MM.1S (cell line): ENCODE data around the gene DGUOK.
A peak's percentile ranks its signal among the peaks of the same experiment; 100 is the strongest.

Experiments
- DNase-seq: peaks from one replicate; pipeline ENCODE4 v3.0.0-alpha.2; 2015
- H2AFZ ChIP-seq: fragments of 300-600 bp; sonication (generic); 2 replicates; pipeline ENCODE4 v1.6.0; 2016; ENCODE audit warnings: antibody characterized with exemption, low read length
- H3F3A ChIP-seq: fragments of 300-600 bp; sonication (generic); 2 replicates; pipeline ENCODE4 v1.6.1; 2016; ENCODE audit warnings: mild to moderate bottlenecking, antibody characterized with exemption, low read length, moderate library complexity, mixed read lengths; ENCODE audit not compliant: insufficient read depth
- H3K27ac ChIP-seq: fragments of 300-600 bp; sonication (generic); 2 replicates; pipeline ENCODE4 v1.5.1; 2016; ENCODE audit warnings: mild to moderate bottlenecking, low read length
- H3K27me3 ChIP-seq: fragments of 300-600 bp; sonication (generic); replicated peaks from 2 replicates; pipeline ENCODE4 v1.6.0; 2016; ENCODE audit warnings: low read length; ENCODE audit not compliant: insufficient read depth
- H3K36me3 ChIP-seq: fragments of 300-600 bp; sonication (generic); replicated peaks from 2 replicates; pipeline ENCODE4 v1.6.1; 2016; ENCODE audit warnings: mild to moderate bottlenecking, low read length, mixed read lengths; ENCODE audit not compliant: insufficient read depth
- H3K4me1 ChIP-seq: fragments of 300-600 bp; sonication (generic); 2 replicates; pipeline ENCODE4 v1.6.1; 2016; ENCODE audit warnings: low read length, mixed read lengths
- H3K4me2 ChIP-seq: fragments of 300-600 bp; sonication (generic); 2 replicates; pipeline ENCODE4 v1.6.0; 2016; ENCODE audit warnings: low read depth, low read length
- H3K4me3 ChIP-seq: fragments of 300-600 bp; sonication (generic); 2 replicates; pipeline ENCODE4 v1.5.1; 2016; ENCODE audit warnings: low read length, mixed read lengths
- H3K79me2 ChIP-seq: fragments of 300-600 bp; sonication (generic); 2 replicates; pipeline ENCODE4 v1.6.1; 2016; ENCODE audit warnings: mixed run types, low read length, mixed read lengths
- H3K9ac ChIP-seq: fragments of 300-600 bp; sonication (generic); 2 replicates; pipeline ENCODE4 v1.6.1; 2016; ENCODE audit warnings: low read length, mixed read lengths
- H3K9me2 ChIP-seq: fragments of 300-600 bp; sonication (generic); replicated peaks from 2 replicates; pipeline ENCODE4 v1.6.1; 2016; ENCODE audit warnings: mild to moderate bottlenecking, low read length, mixed read lengths; ENCODE audit not compliant: insufficient read depth
- H3K9me3 ChIP-seq: fragments of 300-600 bp; sonication (generic); replicated peaks from 2 replicates; pipeline ENCODE4 v1.6.1; 2016; ENCODE audit warnings: mild to moderate bottlenecking, low read length, mixed read lengths; ENCODE audit not compliant: insufficient read depth
- H4K20me1 ChIP-seq: fragments of 300-600 bp; sonication (generic); 2 replicates; pipeline ENCODE4 v1.6.1; 2016; ENCODE audit warnings: mild to moderate bottlenecking, low read length, moderate library complexity, mixed read lengths; ENCODE audit not compliant: insufficient read depth
- CTCF ChIP-seq: fragments of 300-600 bp; sonication (generic); IDR thresholded peaks from 2 replicates; pipeline ENCODE4 v1.5.1; 2016; ENCODE audit warnings: antibody characterized with exemption, low read length, mixed read lengths
- EZH2 ChIP-seq: fragments of 300-600 bp; sonication (generic); optimal IDR thresholded peaks from 2 replicates; pipeline ENCODE3; 2017; ENCODE audit warnings: low read depth, mild to moderate bottlenecking, antibody characterized with exemption, low read length, mixed read lengths
- EZH2phosphoT487 ChIP-seq: fragments of 300-600 bp; sonication (generic); IDR thresholded peaks from 2 replicates; pipeline ENCODE4 v1.6.1; 2018; ENCODE audit warnings: antibody characterized with exemption, low read length

Gene DGUOK

GRCh38 chr2:73918856-73919255 lies 7.8 kb upstream of the DGUOK start:
- Histone ChIP-seq H3K9ac (no peak overlapping the region), H3K9me3 (no peaks in the 10 kb centered on the region), H2AFZ (no peak overlapping the region), H3K27ac (no peak overlapping the region), H3K9me2 (no peaks in the 10 kb centered on the region), H3K36me3 (no peaks in the 10 kb centered on the region), H4K20me1 (no peaks in the 10 kb centered on the region), H3K4me3 (no peak overlapping the region), H3F3A (no peaks in the 10 kb centered on the region), H3K27me3 (0 out of 2 replicates have a peak, but pooled peaks cover 4% of the 10 kb centered on the region), H3K4me1 (no peaks in the 10 kb centered on the region), H3K4me2 (no peak overlapping the region), H3K79me2 (no peaks in the 10 kb centered on the region)
- DNase-seq, result no peak
- TF ChIP-seq EZH2, result no peak
- TF ChIP-seq EZH2phosphoT487, result no peak
- no peak for TF ChIP-seq CTCF

GRCh38 chr2:73919596-73920228 lies 7.0 kb upstream of the DGUOK start:
- Histone ChIP-seq H3K4me1 (no peaks in the 10 kb centered on the region), H3K27ac (no peak overlapping the region), H3K4me3 (no peak overlapping the region), H3F3A (no peaks in the 10 kb centered on the region), H3K4me2 (no peak overlapping the region), H3K27me3 (0 out of 2 replicates have a peak, but pooled peaks cover 4% of the 10 kb centered on the region), H2AFZ (no peak overlapping the region), H3K79me2 (no peaks in the 10 kb centered on the region), H3K9ac (no peak overlapping the region), H3K36me3 (no peaks in the 10 kb centered on the region), H4K20me1 (no peaks in the 10 kb centered on the region), H3K9me2 (no peaks in the 10 kb centered on the region), H3K9me3 (no peaks in the 10 kb centered on the region)
- no peak for TF ChIP-seq EZH2
- TF ChIP-seq EZH2phosphoT487, result no peak
- TF ChIP-seq CTCF, result no peak
- no peak for DNase-seq

GRCh38 chr2:73920577-73921545 lies 5.8 kb upstream of the DGUOK start:
- peak; percentile 31 for TF ChIP-seq CTCF
- no peak for TF ChIP-seq EZH2
- no peaks in the 10 kb centered on the region for H3K36me3 ChIP-seq
- no peak overlapping the region for H3K4me3 ChIP-seq
- no peak overlapping the region for H2AFZ ChIP-seq
- H4K20me1 ChIP-seq, result no peaks in the 10 kb centered on the region
- H3K27me3 ChIP-seq, result 0 out of 2 replicates have a peak, but pooled peaks cover 4% of the 10 kb centered on the region
- H3K79me2 ChIP-seq, result no peaks in the 10 kb centered on the region
- no peaks in the 10 kb centered on the region for H3K9me3 ChIP-seq
- no peaks in the 10 kb centered on the region for H3F3A ChIP-seq
- no peak overlapping the region for H3K4me2 ChIP-seq
- no peak for DNase-seq
- no peak overlapping the region for H3K9ac ChIP-seq
- H3K9me2 ChIP-seq, result no peaks in the 10 kb centered on the region
- H3K4me1 ChIP-seq, result no peaks in the 10 kb centered on the region
- no peak overlapping the region for H3K27ac ChIP-seq
